Testis (tissue), 2 donors: Measurements from ENCODE around the gene PEX26.

Source experiments
- POLR2A ChIP-seq: fragments of 450-650 bp; IDR thresholded peaks from one replicate; pipeline ENCODE4 v1.6.1; 2017; ENCODE audit warnings: antibody characterized with exemption, mild to moderate bottlenecking, moderate library complexity
- TF ChIP-seq, protein P1 (sequence below), 3 experiments: fragments of 450-650 bp in 2 of 3; fragments of 200-600 bp in 1 of 3; sonication (generic) in 1 of 3; IDR thresholded peaks; one replicate each; pipeline ENCODE4 v1.5.1; 2016 to 2019; ENCODE audit warnings: antibody characterized with exemption in 3 of 3, mild to moderate bottlenecking in 2 of 3, moderate library complexity in 1 of 3

DNA sequence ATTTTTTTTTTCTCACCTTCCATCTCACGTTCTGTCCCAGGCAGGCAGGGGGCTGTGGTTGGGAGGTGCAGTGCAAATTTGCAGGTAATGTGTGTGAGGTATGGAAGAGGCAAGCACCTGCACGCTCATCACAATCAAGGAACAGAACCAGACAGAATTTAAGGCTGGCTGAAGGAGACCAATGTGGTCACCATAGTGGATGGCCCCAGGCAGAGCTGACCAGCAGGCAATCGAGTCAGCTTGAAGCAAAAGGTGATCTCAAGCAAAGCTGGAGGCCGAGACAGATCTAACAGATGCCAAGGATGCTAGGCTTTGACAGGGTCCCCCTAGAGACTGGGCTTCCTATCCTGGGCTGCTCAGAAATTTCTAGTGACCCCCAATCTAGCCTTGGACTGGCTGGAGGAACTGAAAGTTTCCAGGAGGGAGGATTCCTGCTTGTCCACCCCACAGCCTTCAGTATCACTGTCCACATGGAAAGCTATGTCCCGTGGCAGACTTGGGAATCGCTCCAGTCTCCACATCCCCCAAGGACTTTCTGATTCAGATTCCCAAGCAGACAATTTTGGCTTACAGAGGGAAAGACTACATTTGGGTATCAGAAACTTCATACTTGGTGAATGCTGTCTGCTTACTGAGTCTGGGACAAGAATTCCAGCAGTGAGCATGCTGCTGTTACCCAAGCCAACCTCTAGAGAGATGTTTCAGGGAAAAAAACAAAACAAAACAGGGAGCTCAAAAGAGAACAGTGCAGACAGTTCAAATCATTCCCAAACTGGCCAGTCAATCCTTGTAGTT, 44.4 kb upstream of the PEX26 start:
- TF ChIP-seq, protein P1, sequence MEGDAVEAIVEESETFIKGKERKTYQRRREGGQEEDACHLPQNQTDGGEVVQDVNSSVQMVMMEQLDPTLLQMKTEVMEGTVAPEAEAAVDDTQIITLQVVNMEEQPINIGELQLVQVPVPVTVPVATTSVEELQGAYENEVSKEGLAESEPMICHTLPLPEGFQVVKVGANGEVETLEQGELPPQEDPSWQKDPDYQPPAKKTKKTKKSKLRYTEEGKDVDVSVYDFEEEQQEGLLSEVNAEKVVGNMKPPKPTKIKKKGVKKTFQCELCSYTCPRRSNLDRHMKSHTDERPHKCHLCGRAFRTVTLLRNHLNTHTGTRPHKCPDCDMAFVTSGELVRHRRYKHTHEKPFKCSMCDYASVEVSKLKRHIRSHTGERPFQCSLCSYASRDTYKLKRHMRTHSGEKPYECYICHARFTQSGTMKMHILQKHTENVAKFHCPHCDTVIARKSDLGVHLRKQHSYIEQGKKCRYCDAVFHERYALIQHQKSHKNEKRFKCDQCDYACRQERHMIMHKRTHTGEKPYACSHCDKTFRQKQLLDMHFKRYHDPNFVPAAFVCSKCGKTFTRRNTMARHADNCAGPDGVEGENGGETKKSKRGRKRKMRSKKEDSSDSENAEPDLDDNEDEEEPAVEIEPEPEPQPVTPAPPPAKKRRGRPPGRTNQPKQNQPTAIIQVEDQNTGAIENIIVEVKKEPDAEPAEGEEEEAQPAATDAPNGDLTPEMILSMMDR (IDR thresholded peaks at IDR 0.05) = peak in 1 of 3 experiments; percentile 27
- TF ChIP-seq POLR2A = no peak
